ENCODE measurements around the gene NOC2L.
A peak's percentile ranks its signal among the peaks of the same experiment; 100 is the strongest.

Gene NOC2L

DNA sequence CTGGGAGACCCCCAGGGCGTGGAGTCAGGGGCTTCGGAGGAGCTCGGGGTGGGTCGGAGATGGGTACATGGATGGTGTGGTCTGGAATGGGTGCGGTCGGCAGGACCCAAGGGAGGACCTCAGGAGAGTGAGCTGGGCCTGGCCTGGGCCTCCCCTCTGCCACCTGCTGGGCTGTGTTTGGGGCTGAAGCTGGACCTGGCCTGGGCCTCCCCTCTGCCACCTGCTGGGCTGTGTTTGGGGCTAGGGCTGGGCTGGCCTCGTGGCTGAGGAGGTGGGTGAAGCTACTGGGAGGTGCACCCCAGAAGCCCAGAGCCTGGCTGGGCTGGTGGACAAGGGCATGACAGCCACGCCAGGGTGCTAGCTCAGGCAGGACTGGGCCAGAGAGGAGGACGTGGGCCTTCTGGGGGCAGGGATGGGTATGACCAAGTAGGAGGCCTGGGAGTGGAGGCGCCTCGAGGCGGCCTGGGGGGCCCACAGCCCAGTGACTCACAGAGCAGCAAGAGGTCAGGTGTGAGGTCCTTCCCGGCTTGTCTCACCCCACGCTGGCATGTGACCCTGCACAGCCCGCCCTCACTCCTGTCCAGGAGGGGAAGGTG, 20.9 kb downstream of the NOC2L start:
- Histone ChIP-seq H3K27me3 (replicated peaks) (peaks cover 22% of the 10 kb centered on the region), H3K27ac (no peak overlapping the region), H3K36me3 (replicated peaks) (no peaks in the 10 kb centered on the region), H3K4me3 (ENCODE audit: low read depth, low read length) (no peak overlapping the region)
- no peak for DNase-seq
- in situ Hi-C loops (cut with HindIII; ENCODE audit: low pct_ligation_motif_present, low sequenced_read_pairs): no loop called here
- TF ChIP-seq, protein P1, sequence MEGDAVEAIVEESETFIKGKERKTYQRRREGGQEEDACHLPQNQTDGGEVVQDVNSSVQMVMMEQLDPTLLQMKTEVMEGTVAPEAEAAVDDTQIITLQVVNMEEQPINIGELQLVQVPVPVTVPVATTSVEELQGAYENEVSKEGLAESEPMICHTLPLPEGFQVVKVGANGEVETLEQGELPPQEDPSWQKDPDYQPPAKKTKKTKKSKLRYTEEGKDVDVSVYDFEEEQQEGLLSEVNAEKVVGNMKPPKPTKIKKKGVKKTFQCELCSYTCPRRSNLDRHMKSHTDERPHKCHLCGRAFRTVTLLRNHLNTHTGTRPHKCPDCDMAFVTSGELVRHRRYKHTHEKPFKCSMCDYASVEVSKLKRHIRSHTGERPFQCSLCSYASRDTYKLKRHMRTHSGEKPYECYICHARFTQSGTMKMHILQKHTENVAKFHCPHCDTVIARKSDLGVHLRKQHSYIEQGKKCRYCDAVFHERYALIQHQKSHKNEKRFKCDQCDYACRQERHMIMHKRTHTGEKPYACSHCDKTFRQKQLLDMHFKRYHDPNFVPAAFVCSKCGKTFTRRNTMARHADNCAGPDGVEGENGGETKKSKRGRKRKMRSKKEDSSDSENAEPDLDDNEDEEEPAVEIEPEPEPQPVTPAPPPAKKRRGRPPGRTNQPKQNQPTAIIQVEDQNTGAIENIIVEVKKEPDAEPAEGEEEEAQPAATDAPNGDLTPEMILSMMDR (IDR thresholded peaks at IDR 0.05; ENCODE audit: low read depth, low read length, missing control alignments): peak; percentile 60

DNA sequence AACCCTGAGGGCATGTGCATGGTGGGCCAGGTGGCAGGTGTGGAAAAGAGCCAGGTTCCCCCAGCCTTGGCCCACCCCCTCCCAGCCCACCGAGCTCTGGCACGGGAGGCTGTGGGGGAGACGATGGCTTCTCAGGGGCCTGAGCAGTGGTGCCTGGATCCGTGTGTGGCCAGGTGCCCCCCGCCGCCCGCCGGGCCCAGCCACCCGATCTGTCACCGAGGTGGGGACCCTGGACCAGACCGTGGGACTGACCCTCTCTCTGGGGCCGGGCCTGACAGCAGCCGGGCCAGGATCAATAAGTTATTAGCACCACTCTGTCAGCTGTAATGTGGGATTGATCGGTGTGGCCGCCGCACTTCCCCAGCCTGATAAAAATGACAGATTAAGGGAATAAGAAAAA, 21.5 kb downstream of the NOC2L start:
- no peaks in the 10 kb centered on the region for H3K36me3 ChIP-seq (replicated peaks)
- no peak overlapping the region for H3K27ac ChIP-seq
- in situ Hi-C loops (cut with HindIII; ENCODE audit: low pct_ligation_motif_present, low sequenced_read_pairs): no loop called here
- peaks cover 28% of the 10 kb centered on the region for H3K27me3 ChIP-seq (replicated peaks)
- TF ChIP-seq, protein P1 (IDR thresholded peaks at IDR 0.05; ENCODE audit: low read depth, low read length, missing control alignments): no peak
- H3K4me3 ChIP-seq (ENCODE audit: low read depth, low read length): no peak overlapping the region
- no peak for DNase-seq

DNA sequence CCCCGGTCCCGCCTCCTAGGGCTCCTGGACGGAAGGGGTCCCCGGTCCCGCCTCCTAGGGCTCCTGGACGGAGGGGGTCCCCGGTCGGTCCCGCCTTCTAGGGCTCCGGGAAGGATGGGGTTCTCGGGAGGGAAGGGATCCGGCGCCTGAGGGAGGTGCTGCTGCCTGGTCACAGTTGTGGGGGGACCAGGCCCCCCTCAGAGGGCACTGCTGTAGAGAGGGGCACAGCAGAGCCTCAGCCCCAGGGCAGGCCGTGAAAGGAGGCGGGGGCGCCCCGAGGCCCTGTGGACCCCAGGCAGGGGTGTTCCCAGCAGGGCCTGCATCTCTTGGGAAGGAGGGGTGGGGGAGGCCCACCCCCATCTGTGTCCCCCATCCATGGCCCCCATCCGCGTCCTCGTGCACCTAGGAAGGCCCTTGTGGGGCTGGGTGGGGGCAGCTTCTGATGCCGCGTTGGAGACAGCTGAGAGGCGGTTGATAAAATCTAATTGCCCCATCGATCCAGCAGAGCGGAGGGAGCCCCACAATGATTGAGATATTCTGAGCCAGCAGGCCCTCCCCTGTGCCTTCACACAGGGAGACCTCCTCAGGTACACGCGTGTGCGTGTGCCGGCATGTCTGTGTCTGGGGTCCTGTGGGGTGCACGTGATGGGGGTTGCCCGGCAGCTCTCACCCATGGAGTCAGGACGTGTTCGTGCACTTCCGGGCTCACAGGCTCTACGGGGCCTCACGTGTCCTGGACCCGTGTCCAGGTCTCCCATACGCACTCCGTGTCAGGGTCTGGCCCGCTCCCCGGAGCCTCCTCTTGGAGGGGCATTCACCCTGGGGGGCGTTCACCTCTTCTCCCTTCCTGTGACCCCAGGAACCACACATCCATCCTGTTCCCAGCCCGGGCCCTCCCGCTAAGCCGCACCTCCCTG, 22.4 kb downstream of the NOC2L start:
- H3K27ac ChIP-seq: no peak overlapping the region
- H3K27me3 ChIP-seq (replicated peaks): peaks cover 25% of the 10 kb centered on the region
- in situ Hi-C loops (cut with HindIII; ENCODE audit: low pct_ligation_motif_present, low sequenced_read_pairs): no loop called here
- H3K4me3 ChIP-seq (ENCODE audit: low read depth, low read length): no peak overlapping the region
- TF ChIP-seq, protein P1 (IDR thresholded peaks at IDR 0.05; ENCODE audit: low read depth, low read length, missing control alignments): no peak
- H3K36me3 ChIP-seq (replicated peaks): no peaks in the 10 kb centered on the region
- DNase-seq: no peak

DNA sequence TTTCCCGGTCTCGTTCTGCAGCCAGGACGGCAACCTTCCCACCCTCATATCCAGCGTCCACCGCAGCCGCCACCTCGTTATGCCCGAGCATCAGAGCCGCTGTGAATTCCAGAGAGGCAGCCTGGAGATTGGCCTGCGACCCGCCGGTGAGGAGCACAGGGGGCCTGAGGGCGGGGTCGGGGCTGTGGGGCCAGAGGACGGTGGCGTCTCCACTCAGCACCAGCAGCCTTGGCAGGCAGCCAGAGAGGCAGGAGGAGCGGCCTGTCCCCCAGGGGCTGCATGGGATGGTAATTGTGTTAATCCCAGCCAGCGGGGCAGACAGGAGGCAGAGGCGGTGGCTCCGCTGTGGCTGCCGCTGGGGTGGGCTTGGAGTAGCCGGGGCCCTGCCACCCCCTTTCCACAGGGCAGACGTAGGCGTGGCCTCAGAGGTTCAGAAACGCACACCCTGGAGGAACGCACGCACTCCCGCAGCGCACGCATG, 23.3 kb downstream of the NOC2L start:
- in situ Hi-C loops (cut with HindIII; ENCODE audit: low pct_ligation_motif_present, low sequenced_read_pairs): no loop called here
- peaks cover 26% of the 10 kb centered on the region for H3K27me3 ChIP-seq (replicated peaks)
- no peaks in the 10 kb centered on the region for H3K36me3 ChIP-seq (replicated peaks)
- TF ChIP-seq, protein P1 (IDR thresholded peaks at IDR 0.05; ENCODE audit: low read depth, low read length, missing control alignments): no peak
- DNase-seq: no peak
- H3K27ac ChIP-seq: no peak overlapping the region
- H3K4me3 ChIP-seq (ENCODE audit: low read depth, low read length): no peak overlapping the region

DNA sequence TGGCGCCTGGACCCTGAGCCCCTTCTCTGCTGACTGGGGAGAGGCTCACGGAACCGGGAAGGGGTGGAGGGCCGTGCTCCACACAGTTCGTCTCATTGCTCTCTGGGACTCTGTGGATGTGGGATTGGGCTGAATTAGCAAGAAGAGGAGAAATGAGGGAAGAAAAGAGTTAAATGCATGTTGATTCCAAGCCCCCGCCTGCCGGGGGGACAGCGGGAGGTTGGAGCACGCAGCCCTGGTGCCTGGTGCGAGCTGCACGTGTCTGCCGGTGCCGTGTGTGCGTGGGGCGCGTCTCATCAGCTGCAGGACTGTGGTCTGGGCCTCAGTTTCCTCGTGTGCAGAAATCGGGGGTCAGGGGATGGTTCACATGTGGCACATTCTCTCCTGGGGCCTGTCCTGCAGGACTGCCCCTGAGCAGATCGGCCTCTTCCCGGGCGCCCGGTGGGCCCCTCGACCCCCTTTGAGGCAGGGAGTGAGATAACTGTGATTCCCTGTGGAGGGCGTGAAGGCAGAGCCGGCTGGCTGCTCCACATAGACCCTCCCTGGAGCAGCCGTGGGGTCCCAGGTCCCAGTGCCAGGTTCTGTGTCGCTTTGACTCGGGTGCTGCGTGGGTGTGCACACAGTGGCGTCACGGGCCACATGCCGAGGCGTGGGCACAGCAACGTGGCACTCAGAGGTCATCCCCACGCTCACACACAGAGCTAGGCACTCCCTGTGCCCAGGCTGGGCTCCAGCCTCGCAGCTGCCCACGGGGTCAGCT, 23.9 kb downstream of the NOC2L start:
- H3K27me3 ChIP-seq (replicated peaks): peaks cover 30% of the 10 kb centered on the region
- TF ChIP-seq, protein P1 (IDR thresholded peaks at IDR 0.05; ENCODE audit: low read depth, low read length, missing control alignments): no peak
- in situ Hi-C loops (cut with HindIII; ENCODE audit: low pct_ligation_motif_present, low sequenced_read_pairs): no loop called here
- H3K36me3 ChIP-seq (replicated peaks): no peaks in the 10 kb centered on the region
- DNase-seq: no peak
- no peak overlapping the region for H3K27ac ChIP-seq
- no peak overlapping the region for H3K4me3 ChIP-seq (ENCODE audit: low read depth, low read length)

Data from brain microvascular endothelial cell (primary cell).